Right cardiac atrium (tissue), 5 donors: ENCODE measurements around the gene CPLX1. TPM values are rescaled to one million over a fixed set of nuclear protein-coding genes. Genes with fewer than 3 reads are reported as not detected.

Source experiments
- ATAC-seq, 2 donors: fragments of 200-7000 bp; cut with Tn5 transposase; one replicate each; pipeline versions ENCODE4 v1.8.0 to v1.9.1; 2020; ENCODE audit warnings: moderate library complexity in 2 of 2, mild to moderate bottlenecking in 1 of 2
- DNase-seq, 3 donors: peaks; one replicate each; pipeline ENCODE4 v3.0.0-alpha.2; 2020
- H3K27ac ChIP-seq: one replicate; pipeline ENCODE4 v1.5.1; 2013; ENCODE audit warnings: mild to moderate bottlenecking, low read length, control low read depth, moderate library complexity
- H3K27me3 ChIP-seq: one replicate; pipeline ENCODE4 v1.6.1; 2013; ENCODE audit not compliant: control insufficient read depth, insufficient read depth
- H3K4me1 ChIP-seq: one replicate; pipeline ENCODE4 v1.6.1; 2013; ENCODE audit warnings: low read length; ENCODE audit not compliant: control insufficient read depth, insufficient read depth
- H3K4me3 ChIP-seq: one replicate; pipeline ENCODE4 v1.5.1; 2013; ENCODE audit warnings: low read length, control low read depth
- H3K9me3 ChIP-seq: one replicate; pipeline ENCODE4 v1.6.1; 2013; ENCODE audit warnings: low read length; ENCODE audit not compliant: control insufficient read depth
- WGBS: extraction: QIAGEN DNeasy Blood & Tissue Kit; methylation state at CpG from one replicate; pipeline ENCODE4 v1.1.7; 2013; 5-methylcytosine and 5-hydroxymethylcytosine counted together
- intact Hi-C, 4 donors: fragments of 100-400 bp; cut with DNase I; formaldehyde crosslinking; loops; one replicate each; pipeline versions ENCODE4 v1.11.0 to v1.14.0; 2022 to 2023
- polyA plus RNA-seq: library from polyadenylated mRNA; stranded (reverse); fragments of 200-250 nt; gene quantifications from one replicate; pipeline ENCODE4 v1.2.3, GENCODE V29; 2013
- total RNA-seq, 4 donors: library from RNA; stranded (reverse); fragmentation: NEBNext Ultra II Directional; extraction: Animal tissue kit (Norgen Biotek cat#: 25700); gene quantifications; one replicate each; pipeline ENCODE4 v1.2.1, GENCODE V29; 2021
- donor health status: healthy with polysubstance abuse.
- donor health status: DM: no; HTN: yes; CAD: no.
- donor health status: DM: no; HTN: no; CAD: no.
- donor health status: DM: no; HTN: yes; CAD: no; lungs with severe emphysema.
- donor health status: DM: yes; HTN: yes; CAD: no.

Gene CPLX1
- total and polyA plus RNA-seq, 5 donors, result 2.1 to 9.3 (median 5.4) TPM

GRCh38 chr4:768995-769394, 56.9 kb downstream of the CPLX1 start:
- Histone ChIP-seq H3K27ac (no peak overlapping the region), H3K4me3 (no peak overlapping the region), H3K4me1 (peaks cover 7% of the 10 kb centered on the region), H3K27me3 (no peaks in the 10 kb centered on the region), H3K9me3 (no peaks in the 10 kb centered on the region)
- DNase-seq (peak in 1 of 3 donors; percentile 43), ATAC-seq (no peak)
- intact Hi-C loops, result no loop called here
- 85% methylated on average over 12 of the region's 12 CpGs for WGBS

GRCh38 chr4:768076-768475, 57.9 kb downstream of the CPLX1 start:
- peaks cover 6% of the 10 kb centered on the region for H3K4me1 ChIP-seq
- DNase-seq (peak in 1 of 3 donors; percentile 38), ATAC-seq (no peak)
- H3K27ac ChIP-seq, result no peak overlapping the region
- WGBS, result 94% methylated on average over 15 of the region's 15 CpGs
- no peaks in the 10 kb centered on the region for H3K9me3 ChIP-seq
- no peak overlapping the region for H3K4me3 ChIP-seq
- intact Hi-C loops, result no loop called here
- H3K27me3 ChIP-seq, result no peaks in the 10 kb centered on the region

- Histone ChIP-seq H3K4me1 (no peaks in the 10 kb centered on the region), H3K9me3 (no peaks in the 10 kb centered on the region), H3K4me3 (no peak overlapping the region), H3K27me3 (no peaks in the 10 kb centered on the region), H3K27ac (no peak overlapping the region)
- WGBS, result 74% methylated on average over 21 of the region's 21 CpGs
- DNase-seq (peak in 2 of 3 donors; percentile 35 to 46), ATAC-seq (no peak)
- intact Hi-C loops, result no loop called here
Measured at GRCh38 chr4:766559-767283, 59.2 kb downstream of the CPLX1 start.

- ATAC-seq, result peak in 1 of 2 donors; percentile 5
- H3K27ac ChIP-seq, result no peak overlapping the region
- intact Hi-C loops, result no loop called here
Measured at GRCh38 chr4:766152-766515, 59.8 kb downstream of the CPLX1 start.

DNA sequence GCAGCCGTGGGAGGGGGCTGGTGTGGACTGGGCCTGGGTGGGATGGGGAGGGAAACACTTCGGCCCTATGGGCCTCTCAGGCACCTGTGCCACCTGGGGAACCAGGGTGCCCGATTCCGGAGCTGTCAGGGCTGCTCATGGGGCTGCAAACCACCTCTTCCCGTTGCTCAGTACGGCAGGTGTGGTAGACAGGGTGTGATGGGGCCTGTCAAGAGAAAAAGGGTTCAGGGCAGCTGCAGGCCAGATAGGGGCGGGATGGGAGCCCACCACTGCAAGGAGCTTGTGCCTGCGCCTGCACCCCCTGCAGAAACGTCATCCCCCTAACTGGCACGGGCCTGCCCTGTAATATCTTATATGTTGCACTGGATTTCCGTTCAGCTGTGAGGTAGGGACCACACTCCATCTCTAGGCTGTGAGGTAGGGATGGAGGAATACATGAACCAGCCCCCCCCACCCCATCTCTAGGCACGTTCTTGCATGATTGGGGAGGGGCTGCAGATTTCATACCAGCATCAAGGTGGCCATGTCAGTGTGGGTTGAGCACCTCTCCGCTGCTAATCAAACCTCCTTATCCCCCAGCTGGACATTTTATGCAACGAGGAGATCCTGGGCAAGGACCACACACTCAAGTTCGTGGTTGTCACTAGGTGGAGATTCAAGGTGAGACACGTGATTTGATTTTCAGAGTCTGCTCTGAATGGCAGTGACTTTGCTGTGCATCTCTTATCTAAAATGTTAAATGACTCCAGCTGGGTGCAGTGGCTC, 61.3 kb downstream of the CPLX1 start:
- no peaks in the 10 kb centered on the region for H3K4me1 ChIP-seq
- peak in 2 of 3 donors; percentile 37 for DNase-seq
- ATAC-seq, result peak; percentile 11 to 18
- H3K9me3 ChIP-seq, result no peaks in the 10 kb centered on the region
- no peaks in the 10 kb centered on the region for H3K27me3 ChIP-seq
- no peak overlapping the region for H3K27ac ChIP-seq
- H3K4me3 ChIP-seq, result no peak overlapping the region
- intact Hi-C loops, result no loop called here
- whole genome bisulfite sequencing, result 96% methylated on average over 16 of the region's 16 CpGs

More at GRCh38 chr4:766152-766515, 59.8 kb downstream of the CPLX1 start:
- 61% methylated on average over 7 of the region's 7 CpGs for WGBS
- DNase-seq, result peak in 1 of 3 donors; percentile 29
- no peak overlapping the region for H3K4me3 ChIP-seq
- no peaks in the 10 kb centered on the region for H3K9me3 ChIP-seq
- no peaks in the 10 kb centered on the region for H3K4me1 ChIP-seq
- H3K27me3 ChIP-seq, result no peaks in the 10 kb centered on the region

GRCh38 chr4:763922-764321, 62.0 kb downstream of the CPLX1 start:
- Histone ChIP-seq H3K9me3 (no peaks in the 10 kb centered on the region), H3K27me3 (no peaks in the 10 kb centered on the region), H3K4me3 (no peak overlapping the region), H3K27ac (no peak overlapping the region), H3K4me1 (no peaks in the 10 kb centered on the region)
- ATAC-seq, result peak in 1 of 2 donors; percentile 2
- intact Hi-C loops, result no loop called here
- peak in 1 of 3 donors; percentile 42 for DNase-seq
- 92% methylated on average over 11 of the region's 11 CpGs for WGBS

- DNase-seq, result peak in 1 of 3 donors; percentile 48
- Histone ChIP-seq H3K4me1 (no peaks in the 10 kb centered on the region), H3K27me3 (no peaks in the 10 kb centered on the region), H3K27ac (no peak overlapping the region), H3K4me3 (no peak overlapping the region), H3K9me3 (no peaks in the 10 kb centered on the region)
- WGBS, result 90% methylated on average over 23 of the region's 23 CpGs
- no peak for ATAC-seq
- intact Hi-C loops, result no loop called here
Measured at GRCh38 chr4:763191-763810, 62.6 kb downstream of the CPLX1 start.

GRCh38 chr4:762211-763190, 63.4 kb downstream of the CPLX1 start:
- Histone ChIP-seq H3K4me1 (no peaks in the 10 kb centered on the region), H3K27me3 (no peaks in the 10 kb centered on the region), H3K4me3 (no peak overlapping the region), H3K27ac (no peak overlapping the region), H3K9me3 (no peaks in the 10 kb centered on the region)
- intact Hi-C loops, result no loop called here
- ATAC-seq (peak in 1 of 2 donors; percentile 9), DNase-seq (peak in 1 of 3 donors; percentile 24)
- 89% methylated on average over 24 of the region's 24 CpGs for WGBS

GRCh38 chr4:761739-762138, 64.2 kb downstream of the CPLX1 start:
- Histone ChIP-seq H3K4me1 (no peaks in the 10 kb centered on the region), H3K9me3 (no peaks in the 10 kb centered on the region), H3K27me3 (no peaks in the 10 kb centered on the region), H3K4me3 (no peak overlapping the region), H3K27ac (no peak overlapping the region)
- no peak for ATAC-seq
- intact Hi-C loops, result no loop called here
- peak in 1 of 3 donors; percentile 50 for DNase-seq
- WGBS, result 95% methylated on average over 14 of the region's 14 CpGs

GRCh38 chr4:761086-761485, 64.8 kb downstream of the CPLX1 start:
- no peaks in the 10 kb centered on the region for H3K9me3 ChIP-seq
- 93% methylated on average over 14 of the region's 14 CpGs for WGBS
- no peak overlapping the region for H3K4me3 ChIP-seq
- ATAC-seq (no peak), DNase-seq (peak in 1 of 3 donors; percentile 30)
- H3K27ac ChIP-seq, result no peak overlapping the region
- H3K4me1 ChIP-seq, result no peaks in the 10 kb centered on the region
- no peaks in the 10 kb centered on the region for H3K27me3 ChIP-seq
- intact Hi-C loops, result no loop called here
